Neural progenitor cell (in vitro differentiated cells): ENCODE data around the gene PLAAT1.

Experiments
- CTCF ChIP-seq: fragments of 200-600 bp; sonication (generic); IDR thresholded peaks from 2 replicates; pipeline ENCODE4 v1.5.1; 2017; ENCODE audit warnings: antibody characterized with exemption, mild to moderate bottlenecking
- EZH2phosphoT487 ChIP-seq: fragments of 200-600 bp; sonication (generic); IDR thresholded peaks from 2 replicates; pipeline ENCODE4 v1.6.1; 2017; ENCODE audit warnings: antibody characterized with exemption

GRCh38 chr3:193225302-193226125 is 15.5 kb upstream of the PLAAT1 start:
- TF ChIP-seq CTCF = no peak
- no peak for TF ChIP-seq EZH2phosphoT487
